HPDE6-E6E7 (cell line): ENCODE results near the gene TMEM150C.
"Not testable (repeated sequence)": the region's sequence is repeated elsewhere in the genome, so short reads cannot be mapped to it uniquely, and the experiment has no call there.

Source experiments
- DNase-seq: peaks from one replicate; pipeline ENCODE4 v3.0.0; 2011; ENCODE audit warnings: missing footprints; ENCODE audit errors: extremely low spot score

The TMEM150C gene

DNA sequence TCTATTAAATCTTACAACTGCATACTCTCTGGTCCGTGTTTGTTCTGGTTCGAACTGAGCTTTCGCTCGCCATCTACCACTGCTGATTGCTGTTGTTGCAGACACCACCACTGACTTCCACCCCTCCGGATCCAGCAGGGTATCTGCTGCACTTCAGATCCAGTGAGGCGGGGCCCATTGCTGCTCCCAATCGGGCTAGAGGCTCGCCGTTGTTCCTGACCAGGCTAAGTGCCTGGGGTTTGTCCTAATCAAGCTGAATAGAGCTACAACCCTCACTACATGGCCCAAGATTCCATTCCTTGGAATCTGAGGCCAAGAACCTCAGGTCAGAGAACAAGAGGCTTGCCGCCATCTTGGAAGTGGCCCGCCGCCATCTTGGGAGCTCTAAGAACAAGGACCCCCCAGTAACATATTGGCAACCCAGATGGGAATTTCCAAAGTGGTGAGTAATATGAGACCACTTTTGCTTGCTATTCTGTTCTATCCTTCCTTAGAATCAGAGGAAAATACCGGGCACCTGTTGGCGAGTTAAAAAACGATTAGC lies 88.1 kb downstream of the TMEM150C start:
- DNase-seq, result no peak

DNA sequence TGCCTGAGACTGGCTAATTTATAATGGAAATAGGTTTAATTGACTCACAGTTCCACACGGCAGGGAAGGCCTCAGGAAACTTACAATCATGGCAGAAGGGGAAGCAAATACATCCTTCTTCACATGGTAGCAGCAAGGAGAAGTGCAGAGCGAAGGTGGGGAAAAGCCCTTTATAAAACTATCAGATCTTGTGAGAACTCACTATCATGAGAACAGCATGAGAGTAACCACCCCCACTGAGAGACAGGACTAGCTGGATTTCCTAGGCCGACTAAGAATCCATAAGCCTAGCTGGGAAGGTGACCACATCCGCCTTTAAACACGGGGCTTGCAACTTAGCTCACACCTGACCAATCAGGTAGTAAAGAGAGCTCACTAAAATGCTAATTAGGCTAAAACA lies 88.7 kb downstream of the TMEM150C start:
- not testable (repeated sequence) for DNase-seq

DNA sequence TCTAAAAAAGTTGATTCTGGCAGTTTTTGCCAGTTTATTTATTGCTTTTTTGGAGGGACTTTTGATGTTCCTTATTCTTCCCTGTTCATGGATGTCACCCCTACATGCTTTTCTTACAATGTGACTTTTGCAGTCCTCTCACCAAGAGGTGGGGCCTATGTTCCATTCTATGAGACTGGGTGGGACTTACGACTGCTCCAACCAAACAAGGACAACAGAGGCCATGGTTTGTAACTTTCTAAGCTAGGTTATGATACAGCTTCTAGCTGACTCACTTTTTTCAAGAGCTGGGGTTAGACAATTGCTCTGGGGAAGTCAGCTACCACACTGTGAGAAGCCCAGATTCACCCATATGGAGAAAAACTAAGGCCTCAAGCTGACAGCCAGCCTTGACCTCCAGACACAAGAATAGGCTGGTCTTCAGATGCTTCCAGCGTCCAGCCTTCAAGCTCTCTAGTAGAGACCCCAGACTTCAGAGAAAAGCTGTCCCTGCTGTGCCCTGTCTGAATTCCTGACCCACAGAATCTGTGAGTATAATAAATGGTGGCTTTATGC lies 91.9 kb downstream of the TMEM150C start:
- no peak for DNase-seq

DNA sequence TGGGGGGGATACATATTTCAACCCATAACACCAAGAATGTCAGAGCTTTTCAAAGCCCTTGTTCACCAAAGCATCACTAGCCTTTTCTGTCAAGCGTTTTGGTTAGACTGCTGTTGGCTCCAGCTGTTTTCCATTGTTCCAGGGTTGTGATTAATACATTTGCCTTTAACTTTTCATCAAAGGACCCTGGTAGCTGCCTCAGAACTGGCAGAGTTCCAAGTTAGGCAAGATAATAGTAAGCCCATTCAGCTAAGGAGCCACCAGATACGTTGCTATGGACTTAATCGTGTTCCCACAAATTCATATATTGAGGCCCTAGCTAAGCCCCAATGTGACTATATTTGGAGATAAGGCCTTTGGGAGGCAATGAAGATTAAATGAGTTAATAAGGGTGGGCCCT lies 94.3 kb downstream of the TMEM150C start:
- DNase-seq, result no peak

DNA sequence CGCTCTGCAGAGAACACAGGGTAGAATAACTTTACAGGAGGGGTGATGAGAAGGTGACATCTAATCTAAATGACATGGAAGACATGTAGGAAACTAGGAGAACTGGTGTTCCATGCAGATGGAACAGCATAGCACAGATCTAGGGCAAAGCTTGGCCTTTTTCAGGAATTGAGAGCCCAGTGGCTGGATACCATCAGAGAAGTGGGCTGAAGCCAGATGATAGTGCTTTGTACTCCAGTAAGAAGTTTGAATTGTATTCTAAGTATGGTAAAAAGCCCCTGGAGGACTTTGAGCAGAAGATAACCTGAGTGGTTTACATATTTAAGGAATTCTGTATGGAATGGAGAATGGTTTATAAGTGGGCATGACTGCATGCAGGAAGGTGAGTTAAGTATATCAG lies 98.6 kb downstream of the TMEM150C start:
- DNase-seq, result no peak

DNA sequence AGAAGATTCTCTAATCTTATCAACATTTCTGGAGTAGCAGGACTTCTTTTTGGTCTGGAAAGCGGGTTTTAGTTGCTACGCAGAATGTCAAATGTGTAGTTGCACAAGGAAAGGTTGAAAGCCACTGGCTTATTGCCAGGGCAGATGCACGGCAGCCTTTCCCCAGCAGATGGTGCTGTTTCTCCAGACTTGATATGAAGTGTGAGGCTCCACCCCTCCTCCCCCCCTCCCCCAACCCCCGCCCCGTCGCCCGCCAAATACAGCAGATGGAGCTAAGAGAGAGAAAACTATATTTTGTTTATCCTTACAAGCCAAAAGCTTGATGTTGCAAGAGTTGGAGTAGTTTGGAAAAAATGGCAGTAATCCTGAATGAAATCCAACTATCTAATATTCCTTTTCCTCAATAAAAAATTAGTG lies 99.4 kb downstream of the TMEM150C start:
- peak; percentile 64 for DNase-seq

DNA sequence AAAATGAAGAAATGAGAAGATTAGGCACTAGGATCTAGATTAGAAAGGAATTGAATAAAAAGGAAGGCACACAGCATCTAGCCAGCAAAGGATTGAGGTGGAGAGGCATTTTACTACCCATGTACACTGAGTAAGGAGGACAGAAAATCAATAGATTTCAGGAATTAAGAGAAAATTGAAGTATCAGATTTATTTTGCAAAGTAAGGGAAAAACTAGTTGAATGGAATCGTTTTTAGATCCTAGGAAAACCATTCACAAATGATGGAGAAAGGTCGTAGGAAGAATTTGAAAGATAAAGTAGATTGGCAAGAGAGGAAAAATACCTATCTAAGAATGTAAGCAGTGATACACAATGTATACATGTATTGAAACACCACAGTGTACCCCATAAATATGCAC lies 100.1 kb downstream of the TMEM150C start:
- no peak for DNase-seq

DNA sequence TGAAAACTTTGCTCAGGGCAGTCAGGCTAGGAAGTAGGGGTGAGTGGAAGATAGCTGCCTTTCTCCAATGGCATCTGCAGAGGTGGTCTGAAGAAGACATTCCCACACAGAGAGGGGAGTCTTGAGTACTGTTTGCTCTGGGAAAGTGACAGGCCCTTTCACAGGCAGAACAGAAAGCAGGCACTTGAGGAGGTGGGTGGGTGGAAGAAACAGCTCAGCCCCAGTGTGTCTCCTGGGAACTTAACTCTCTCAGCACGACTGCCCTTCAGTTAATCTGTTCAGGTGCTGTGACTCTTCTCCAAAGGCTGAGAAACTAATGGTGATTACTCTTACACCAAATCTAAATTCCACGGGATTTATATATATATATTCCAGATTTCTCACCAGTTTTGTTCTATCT lies 103.1 kb downstream of the TMEM150C start:
- no peak for DNase-seq

DNA sequence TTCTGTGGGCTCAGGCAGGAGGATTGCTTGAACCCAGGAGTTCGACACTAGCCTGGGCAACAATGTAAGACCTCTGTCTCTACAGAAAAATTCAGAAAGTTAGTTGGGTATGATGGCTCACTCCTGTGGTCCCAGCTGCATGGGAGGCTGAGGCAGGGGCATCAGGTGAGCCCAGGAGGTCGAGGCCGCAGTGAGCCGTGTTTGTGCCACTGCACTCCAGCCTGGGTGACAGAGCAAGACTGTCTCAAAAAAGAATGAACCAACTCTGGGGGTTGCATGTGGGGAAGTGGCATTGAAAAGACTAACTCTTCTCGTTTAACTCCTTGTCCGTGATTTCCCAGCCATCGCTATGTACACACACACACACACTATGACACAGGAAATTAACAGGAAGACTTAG lies 104.5 kb downstream of the TMEM150C start:
- no peak for DNase-seq

DNA sequence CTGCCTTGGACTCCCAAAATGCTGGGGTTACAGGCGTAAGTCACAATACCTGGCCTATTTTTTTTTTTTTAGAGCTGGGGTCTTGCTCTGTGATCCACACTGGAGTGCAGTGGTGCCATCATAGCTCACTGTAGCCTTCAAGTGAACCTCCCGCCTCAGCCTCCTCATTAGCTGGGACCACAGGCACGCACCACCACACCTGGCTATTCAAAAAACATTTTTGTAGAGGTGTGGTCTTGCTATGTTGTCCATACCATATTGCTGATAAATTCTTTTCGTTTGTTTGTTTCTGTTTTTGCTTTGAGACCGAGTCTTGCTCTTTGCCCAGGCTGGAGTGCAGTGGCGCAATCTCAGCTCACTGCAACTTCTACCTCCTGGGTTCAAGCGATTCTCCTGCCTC lies 109.8 kb downstream of the TMEM150C start:
- no peak for DNase-seq

DNA sequence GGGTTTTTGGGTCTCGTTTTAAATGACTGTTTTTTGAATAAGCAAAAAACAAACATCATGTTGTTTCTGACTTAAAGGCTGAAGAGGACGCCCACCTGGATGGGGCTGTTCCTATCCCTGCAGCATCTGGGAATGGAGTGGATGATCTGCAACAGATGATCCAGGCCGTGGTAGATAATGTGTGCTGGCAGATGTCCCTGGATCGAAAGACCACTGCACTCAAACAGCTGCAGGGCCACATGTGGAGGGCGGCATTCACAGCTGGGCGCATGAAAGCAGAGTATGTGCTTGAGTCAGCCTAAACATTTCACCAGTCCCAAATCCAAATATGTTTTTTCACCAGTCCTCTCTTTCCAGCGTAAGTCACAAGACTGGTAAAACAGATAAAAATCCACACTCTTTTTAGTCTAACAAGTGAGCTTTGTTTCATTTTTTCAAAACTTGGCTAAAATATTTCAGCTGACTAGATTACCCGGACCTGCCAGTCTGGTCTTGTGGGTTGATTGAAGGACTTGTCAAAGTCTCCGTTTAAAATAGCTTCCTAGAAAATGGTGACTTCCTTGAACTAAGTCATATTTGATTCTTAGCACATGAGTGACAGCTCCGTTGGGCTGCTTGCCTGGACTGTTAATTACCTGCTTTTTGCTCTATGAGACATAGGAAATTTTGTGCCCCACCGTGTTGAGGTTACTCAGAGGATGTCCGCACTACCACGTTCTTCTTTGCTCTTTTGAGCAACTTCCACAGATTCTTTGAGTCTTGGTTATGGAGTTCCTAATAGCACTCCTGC lies 110.6 kb downstream of the TMEM150C start:
- no peak for DNase-seq

DNA sequence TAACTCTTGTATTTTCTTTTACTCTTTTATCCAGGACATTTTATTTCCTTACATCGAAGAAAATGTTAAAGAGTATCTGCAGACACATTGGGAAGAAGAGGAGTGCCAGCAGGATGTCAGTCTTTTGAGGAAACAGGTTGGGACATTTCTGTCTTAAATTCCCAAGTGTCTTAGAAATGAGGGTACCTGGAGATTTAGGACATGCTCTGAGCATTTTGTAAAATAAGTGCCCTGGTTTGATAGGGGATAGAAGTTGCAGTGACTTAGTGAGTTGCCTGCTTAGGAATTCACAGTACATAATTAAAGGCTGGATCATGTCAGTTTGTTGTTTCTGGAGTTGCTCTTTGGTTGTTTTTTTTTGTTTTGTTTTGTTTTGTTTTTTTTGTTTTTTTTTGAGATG lies 113.9 kb downstream of the TMEM150C start:
- DNase-seq, result no peak

DNA sequence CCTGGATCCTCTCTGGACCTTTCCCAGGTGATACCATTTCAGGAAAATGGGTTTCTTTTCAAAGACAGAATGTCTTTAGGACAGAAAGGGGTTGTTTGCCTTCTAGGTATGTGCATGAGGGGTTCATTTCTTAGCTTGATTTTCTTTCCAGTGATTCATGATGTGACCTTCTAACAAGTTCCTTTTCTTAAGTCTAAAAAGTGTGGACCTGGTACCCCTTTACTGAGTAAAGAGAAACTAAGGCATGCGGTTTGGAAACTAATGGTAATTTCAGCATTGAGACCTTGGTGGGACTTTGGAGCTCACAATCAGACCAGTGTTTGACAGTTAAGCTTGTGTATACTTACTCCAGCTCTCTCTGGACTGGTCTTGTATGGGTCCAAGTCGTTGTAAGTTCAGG lies 122.7 kb downstream of the TMEM150C start:
- DNase-seq, result no peak

DNA sequence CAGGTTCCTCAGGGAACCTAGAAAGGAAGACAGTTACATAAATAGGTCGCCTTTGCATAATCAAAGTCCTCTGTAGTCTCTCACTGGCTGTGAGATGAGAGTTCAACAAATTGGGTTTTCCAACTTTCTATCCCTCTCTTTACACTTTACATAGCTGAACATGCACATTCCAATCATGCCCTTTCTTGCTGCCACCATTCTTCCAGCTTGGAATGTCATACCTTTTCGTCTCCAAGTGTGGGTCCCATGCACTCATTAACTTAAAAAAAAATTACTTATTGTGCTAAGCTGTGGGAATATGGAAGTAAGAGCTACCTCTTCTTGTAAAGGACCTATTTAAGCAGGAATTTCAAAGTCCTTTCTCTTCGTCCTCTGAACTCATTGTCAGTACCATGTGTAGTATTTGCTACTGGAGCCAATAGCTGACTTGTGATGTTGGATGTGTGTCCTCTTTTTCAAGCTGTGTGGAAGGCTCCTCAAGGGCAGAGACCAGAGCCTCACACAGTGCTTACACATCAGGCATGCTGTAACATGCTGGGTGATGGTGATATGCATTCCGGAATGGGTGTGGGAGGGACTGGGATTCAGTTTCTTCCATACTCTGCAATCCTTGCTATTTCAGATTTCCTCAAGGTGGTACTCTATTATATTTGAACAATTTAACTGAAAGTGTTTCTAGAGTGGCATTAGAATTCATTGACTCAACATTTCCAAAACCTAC lies 124.3 kb downstream of the TMEM150C start:
- DNase-seq, result peak; percentile 92

DNA sequence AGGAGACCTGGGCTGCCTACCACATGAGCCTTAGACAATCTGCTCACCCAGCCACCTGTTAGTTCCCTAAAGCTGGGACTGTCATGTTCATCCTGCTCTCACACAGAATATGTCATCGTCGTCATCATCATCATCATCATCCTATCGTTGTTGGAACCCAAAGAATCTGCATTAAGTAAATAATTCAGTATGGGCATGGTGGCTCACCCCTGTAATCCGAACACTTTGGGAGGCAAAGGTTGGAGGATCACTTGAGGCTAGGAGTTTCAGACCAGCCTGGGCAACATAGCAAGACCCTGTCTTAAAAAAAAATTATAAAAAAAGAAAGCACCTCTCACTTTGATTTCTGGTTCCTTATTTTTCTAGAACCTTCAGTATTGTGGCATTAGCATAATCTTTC lies 125.0 kb downstream of the TMEM150C start:
- DNase-seq, result no peak

DNA sequence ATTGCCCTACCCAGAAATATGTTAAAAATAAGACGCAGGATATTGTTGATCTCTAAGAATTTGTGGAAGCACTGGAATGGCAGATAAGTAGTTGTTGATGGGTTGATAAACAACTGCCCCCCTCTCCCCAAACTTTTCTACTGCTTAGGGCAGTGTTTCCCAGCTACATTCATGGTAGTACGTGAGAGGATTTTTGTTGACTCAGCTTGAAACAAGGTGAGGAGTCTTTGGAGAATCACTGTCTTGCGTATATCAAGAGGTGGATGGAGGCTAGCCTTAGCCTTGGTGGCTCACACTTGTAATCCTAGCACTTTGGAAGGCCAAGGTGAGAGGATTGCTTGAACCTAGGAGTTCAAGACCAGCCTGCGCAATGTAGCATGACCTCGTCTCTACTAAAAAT lies 125.7 kb downstream of the TMEM150C start:
- DNase-seq, result no peak

DNA sequence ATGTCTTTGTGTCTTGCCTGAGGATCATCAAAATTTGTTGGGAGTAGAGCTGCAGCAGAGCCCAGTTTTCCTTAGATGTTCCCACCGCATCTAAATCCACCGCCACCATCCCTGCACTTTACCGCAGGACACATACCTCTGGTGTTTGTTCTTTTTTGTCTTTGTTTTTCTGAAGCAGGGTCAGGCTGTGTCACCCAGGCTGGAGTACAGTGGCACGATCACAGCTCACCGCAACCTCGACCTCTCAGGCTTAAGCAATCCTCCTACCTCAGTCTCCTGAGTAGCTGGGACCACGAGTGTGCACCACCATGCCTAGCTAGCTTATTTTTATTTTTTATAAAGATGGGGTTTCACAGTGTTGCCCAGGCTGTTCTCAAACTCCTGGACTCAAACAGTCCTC lies 126.8 kb downstream of the TMEM150C start:
- DNase-seq, result no peak

DNA sequence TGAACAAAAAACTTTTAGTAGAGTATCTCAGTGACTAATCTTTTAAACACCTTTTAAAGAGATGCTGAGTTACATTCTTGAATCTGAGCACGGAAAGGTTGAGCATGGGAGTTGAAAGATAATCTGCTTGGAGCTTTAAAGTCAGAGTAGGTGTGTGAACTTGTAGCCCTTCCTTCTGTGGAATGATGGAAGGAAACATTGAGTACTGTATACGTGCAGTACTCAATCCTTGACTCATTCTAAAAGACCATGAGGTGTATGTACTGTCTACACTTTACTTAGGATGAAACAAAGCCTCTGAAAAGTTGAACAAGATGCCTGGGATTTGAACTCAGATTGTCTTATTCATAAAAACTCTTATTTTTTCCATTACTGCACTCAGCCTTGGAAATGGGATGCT lies 128.0 kb downstream of the TMEM150C start:
- no peak for DNase-seq
